Amygdala (tissue), 56 donors: ENCODE data around the gene AQP12B.

ENCODE experiments used
- DNase-seq, 56 donors: peaks; one replicate each; lab custom pipeline; 2025; lab: John Stamatoyannopoulos, UW

The AQP12B gene

DNA sequence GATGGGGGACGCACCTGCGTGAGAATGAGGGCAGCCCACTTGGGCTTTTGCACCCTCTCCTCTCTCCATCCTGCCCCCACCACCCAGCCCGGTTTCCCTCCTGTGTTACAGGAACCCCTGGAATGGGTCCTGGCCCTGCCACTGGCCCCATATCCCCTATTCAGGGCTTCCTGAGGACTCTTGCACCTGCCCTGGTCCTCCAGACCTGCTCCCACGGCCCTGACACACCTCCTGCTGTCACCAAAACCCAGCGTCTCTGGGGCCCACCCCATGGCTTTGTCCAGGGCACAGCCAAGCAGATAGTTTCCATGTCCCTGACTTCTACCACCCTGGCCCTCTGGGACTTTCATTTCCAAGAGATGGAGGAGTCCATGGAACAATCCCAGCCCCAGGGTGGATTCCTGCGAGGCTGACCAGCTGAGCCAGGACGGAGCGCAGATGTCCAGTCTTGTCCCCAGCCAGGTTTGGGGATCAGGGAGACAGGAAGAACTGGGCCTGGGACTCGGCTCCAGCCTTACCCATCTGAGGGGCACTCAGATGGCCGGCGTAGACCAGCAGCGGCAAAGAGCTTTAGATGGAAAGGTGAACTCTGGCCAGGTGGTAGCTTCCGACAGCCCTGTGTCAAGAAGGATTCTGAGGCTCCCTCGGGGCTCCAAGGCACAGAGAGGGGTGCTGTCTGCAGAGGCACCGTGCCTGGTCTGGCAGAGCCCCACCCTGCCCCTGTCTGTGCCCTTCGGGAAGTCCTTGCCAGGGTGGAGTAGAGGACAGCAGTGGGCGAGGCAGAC lies 45.4 kb downstream of the AQP12B start:
- no peak for DNase-seq

DNA sequence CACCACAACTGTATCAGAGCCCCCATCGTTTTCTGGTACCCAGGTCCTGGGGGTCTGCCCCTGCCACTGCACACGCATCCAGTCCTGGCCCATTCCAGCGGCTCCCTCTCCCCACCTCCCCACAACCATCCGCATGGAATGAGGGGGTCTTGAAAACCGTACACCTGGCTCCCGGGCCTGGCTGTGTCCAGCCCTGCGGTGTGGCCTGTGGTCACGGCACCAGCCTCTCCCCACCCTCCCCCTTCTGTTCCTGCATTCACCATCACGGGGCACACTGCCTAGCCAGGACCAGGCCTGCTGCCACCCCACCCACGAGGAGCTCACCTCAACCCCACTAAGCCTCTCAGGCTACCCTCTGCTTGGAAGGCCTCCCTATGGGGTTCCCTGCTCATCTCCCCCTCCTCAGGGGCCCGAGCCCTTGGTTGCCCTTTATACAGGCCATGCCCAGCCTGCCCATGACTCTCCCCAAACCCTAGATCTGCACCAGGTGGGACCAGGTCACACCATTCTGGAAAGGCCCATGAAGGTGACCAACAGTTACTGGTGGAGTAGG lies 46.0 kb downstream of the AQP12B start:
- no peak for DNase-seq

DNA sequence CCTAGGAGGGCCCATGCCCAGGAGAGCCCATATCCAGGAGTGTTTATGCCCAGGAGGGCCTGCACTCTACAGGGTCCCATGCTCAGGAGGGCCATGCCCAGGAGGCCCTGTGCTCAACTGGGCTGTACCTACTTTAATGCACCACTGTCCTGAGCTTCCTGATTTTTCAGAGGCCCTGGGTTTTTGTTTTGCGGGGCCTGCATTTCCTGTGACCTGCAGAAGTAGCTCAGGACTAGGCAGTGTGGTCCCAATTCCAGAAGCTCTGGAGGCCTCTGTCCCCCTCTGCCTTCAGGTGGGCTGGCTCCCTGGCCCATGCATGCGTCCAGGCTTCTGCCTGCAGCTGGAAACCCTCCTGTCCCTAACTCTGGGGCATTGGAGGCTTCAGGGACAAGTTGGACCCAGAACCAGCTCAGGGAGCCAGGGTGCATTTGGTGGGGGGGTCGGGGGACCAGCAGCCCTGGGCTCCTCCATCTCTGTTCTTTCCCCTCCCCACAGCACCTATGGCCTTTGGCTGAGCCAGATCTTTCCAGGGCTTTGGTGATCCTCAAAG lies 46.6 kb downstream of the AQP12B start:
- no peak for DNase-seq

DNA sequence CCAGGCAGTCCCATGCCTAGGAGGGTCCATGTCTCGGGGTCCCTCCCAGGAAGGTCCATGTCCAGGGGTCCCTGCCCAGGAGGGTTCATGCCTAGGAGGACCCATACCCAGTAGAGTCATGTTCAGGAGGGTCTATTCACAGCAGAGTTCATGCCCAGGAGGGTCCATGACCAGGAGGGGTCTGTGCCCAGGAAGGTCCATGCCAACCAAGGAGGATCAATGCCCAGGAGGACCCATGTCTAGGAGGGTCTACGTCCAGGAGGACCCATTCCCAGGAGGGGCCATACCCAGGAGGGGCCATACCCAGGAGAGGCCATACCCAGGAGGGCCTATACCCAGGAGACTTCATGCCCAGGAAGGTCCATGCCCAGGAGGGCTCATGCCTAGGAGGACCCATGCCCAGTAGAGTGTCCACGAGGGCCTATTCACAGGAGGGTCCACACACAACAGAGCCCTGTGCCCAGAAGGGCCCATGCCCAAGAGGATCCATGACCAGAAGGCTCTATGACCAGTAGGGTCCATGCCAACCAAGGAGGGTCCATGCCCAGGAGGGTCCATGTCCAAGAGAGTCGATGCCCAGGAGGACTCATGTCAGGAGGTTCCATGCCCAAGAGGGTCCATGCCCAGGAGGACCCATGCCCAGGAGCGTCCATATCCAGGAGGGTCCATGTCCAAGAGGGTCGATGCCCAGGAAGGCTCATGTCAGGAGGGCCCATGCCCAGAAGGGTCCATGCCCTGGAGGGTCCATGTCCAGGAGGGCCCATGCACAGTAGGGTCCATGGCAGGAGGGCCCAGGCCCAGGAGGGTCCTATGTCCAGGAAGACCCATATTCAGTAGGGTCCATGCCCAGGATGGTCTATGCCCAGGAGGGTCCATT lies 47.3 kb downstream of the AQP12B start:
- no peak for DNase-seq

DNA sequence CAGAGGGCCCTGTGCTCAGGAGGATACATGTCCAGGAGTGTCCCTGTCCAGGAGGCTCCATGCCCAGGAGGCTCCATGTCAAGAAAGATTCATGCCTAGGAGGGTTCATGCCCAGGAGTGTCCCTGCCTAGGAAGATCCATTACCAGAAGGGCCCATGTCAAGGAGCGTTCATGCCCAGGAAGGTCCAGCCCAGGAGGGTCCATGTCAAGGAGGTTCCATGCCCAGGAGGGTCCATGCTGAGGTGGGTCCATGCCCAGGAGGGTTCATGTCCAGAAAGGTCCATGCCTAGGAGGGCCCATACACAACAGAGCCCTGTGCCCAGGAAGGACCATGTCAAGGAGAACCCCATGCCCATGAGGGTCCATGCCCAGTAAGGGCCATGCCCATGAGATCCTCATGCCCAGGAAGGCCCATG lies 50.4 kb downstream of the AQP12B start:
- no peak for DNase-seq

DNA sequence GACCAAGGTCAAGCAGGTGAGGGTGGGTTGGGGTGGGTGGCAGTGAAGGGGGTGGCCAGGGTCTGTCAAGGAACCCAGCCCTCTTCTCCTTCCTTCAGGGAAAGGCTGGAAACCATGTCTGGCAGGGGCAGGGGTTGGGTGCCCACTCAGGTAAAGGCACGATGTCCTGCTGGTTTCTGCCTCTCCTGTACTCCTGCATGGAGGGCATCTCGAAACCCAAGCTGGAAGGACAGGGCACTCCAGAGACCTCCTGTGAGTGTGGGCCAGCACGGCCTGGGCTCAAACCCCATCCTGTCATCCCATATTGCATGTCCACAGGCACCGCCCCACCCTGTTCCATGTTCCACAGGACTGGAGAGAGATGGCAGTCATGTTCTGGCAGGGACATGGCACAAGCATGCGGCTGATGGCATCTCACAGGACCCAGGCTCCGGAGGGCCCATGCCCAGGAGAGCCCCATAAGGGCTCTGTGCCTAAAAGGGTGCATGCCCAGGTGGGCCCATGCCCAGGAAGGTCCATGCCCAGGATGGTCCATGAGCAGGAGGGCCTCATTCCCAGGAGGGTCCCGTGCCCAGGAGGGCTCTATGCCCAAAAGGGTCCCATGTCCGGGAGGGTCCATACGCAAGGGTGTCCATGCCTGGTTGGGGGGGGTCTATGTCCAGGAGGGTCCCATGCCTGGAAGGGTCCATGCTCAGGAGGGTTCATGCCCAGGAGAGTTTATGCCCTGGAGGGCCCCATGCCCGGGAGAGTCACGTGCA lies 51.0 kb downstream of the AQP12B start:
- no peak for DNase-seq

DNA sequence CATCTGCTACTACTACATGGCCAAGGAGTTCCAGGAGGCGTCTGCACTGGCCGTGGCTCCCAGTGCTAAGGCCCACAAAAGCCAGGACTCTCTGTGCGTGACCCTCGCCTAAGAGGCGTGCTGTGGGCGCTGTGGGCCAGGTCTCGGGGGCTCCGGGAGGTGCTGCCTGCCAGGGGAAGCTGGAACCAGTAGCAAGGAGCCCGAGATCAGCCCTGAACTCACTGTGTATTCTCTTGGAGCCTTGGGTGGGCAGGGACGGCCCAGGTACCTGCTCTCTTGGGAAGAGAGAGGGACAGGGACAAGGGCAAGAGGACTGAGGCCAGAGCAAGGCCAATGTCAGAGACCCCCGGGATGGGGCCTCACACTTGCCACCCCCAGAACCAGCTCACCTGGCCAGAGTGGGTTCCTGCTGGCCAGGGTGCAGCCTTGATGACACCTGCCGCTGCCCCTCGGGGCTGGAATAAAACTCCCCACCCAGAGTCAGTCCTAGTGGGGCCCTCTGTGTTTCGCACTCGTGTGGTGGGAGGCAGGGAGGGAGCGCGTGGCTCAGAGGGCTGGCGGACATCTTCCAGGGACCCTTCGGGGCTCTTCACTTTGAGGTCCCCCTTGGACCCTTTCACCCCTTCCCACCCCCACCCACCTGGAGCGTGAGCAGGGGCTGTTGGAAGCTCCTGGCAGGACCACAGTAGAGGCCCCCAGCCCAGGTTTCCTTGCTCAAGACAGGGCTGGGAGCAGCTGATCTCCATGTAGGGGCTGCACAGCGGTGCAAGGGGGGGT lies 51.7 kb downstream of the AQP12B start:
- no peak for DNase-seq

DNA sequence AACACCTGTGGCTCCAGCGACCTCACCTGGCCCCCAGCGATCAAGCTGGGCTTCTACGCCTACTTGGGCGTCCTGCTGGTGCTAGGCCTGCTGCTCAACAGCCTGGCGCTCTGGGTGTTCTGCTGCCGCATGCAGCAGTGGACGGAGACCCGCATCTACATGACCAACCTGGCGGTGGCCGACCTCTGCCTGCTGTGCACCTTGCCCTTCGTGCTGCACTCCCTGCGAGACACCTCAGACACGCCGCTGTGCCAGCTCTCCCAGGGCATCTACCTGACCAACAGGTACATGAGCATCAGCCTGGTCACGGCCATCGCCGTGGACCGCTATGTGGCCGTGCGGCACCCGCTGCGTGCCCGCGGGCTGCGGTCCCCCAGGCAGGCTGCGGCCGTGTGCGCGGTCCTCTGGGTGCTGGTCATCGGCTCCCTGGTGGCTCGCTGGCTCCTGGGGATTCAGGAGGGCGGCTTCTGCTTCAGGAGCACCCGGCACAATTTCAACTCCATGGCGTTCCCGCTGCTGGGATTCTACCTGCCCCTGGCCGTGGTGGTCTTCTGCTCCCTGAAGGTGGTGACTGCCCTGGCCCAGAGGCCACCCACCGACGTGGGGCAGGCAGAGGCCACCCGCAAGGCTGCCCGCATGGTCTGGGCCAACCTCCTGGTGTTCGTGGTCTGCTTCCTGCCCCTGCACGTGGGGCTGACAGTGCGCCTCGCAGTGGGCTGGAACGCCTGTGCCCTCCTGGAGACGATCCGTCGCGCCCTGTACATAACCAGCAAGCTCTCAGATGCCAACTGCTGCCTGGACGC lies 52.5 kb downstream of the AQP12B start:
- no peak for DNase-seq

DNA sequence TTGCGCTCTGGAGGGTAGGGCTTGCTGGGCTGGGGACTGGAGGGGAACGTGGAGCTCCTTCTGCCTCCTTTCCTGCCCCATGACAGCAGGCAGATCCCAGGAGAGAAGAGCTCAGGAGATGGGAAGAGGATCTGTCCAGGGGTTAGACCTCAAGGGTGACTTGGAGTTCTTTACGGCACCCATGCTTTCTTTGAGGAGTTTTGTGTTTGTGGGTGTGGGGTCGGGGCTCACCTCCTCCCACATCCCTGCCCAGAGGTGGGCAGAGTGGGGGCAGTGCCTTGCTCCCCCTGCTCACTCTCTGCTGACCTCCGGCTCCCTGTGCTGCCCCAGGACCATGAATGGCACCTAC lies 53.1 kb downstream of the AQP12B start:
- no peak for DNase-seq

DNA sequence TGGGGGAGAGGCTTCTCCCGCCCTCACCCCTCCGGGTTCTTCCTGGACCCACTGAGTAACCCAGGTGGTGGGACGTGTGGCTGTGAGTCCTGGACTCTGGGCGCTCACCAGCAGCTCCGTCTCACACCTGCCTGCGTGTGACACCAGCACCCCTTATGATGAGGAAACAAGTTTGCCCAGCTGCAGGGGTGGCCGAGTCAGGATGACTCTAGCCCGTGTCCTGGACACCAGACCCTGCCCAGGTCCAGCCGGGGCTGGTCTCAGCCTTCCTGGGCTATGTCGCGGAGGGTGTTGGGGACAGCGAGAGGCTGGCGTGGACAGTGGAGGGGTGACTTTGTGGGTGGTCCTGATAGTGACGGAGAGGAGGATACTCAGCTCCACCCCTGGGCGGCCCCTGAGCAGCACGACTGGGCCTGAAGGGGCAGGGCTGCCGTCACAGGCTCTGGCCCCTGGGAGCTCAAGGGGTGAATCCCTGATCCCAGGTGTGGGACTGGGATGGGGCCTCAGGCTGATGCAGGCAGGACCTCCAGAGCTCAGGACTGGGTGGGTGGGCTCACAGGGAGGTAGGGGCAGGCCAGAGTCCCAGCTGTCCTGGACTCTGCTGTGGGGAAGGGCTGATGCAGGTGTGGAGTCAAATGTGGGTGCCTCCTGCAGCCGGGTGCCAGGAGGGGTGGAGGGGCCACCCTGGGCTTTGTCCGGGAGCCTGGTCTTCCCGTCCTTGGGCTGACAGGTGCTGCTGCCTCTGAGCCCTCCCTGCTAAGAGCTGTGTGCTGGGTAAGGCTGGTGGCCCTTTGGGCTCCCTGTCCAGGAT lies 53.7 kb downstream of the AQP12B start:
- DNase-seq = no peak

DNA sequence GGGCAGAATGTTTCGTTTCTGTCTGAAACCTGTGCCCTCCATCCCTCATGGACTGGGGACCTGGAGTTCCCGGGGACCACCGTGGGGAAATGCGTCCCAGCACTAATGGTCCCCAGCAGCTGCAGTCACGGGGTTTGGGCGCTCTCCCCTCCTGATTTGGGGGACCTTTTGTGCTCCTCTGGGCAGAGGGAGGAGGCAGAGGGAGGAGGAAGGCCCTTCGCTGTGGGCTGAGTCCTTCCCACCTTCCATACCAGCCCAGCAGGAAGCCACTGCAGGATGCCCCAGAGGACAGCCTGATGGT lies 54.2 kb downstream of the AQP12B start:
- DNase-seq = no peak

DNA sequence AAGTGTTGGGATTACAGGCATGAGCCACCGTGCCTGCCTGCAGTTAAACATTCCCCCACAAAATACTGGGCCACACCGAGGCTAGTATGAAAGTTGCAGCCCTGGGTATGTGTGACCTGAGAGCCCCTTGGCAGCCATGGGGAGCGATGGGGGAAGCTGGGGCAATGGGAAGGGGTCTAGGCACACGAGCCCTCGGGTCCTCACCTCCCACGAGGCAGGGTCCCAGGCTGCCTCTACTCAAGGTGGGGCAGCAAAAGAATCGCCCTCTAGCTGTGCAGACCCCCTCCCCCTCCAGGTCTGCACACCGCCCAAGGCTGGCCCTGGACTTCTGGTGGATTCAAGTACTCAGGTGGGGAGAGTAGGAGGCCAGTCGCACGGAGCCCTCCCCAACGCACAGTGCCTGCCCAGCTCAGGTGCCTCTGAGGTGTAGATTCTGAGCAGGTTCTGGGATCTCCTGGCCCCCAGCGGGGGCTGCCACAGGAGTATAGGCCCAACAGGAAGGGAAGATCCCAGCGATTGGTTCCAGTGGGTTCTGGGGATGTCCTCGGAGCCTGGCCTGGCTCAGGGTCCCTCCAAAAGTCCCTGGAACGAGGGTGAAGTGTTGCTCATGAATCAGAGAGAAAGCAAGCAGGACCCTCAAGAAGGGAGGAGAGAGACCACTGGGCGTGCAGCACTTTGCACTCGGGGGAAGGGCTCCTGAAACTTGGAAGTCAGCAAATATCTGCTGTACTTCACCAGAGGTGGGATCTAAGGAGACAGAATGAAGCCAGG lies 54.8 kb downstream of the AQP12B start:
- no peak for DNase-seq

DNA sequence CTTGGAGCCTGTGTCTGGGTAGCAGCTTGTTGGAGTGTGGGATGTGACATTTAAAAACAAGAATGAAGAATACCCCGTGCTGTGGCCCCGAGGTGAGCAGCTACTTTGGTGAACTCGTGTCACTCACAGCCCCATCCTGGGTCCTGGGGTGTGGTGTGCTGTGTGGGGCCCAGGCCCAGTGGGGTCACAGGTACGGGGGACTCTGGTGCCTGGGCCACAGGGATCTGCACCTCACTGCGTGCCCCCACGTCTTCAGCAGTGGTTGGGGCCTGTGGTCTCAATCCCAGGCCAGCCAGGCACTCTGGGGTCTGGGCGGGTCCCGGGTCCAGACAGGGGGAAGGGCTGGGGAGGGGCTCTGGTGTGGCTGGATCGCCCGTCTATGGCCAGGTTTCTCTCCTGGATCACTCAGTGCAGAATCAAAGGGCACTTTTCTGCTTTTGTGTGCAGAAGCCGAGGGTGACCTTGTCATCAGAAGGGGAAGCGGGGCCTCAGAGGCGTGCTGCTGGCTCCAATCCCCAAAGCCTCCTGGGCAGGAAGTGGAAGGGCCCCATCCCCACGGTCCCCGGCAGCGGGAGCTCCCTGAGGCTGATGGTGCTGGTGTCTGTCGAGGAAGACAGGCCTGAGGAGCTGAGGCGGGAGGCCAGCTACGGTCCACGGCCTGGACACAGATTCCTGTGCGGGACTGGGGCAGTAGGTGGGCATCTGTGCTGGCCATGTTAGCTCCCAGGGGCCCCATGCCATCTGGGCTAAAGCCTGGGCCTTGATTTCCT lies 56.0 kb downstream of the AQP12B start:
- peak in 1 of 56 donors; percentile 4 for DNase-seq
